BJ (cell line): ENCODE data around the gene DNM3. TPM values are rescaled to one million over a fixed set of nuclear protein-coding genes. Genes with fewer than 3 reads are reported as not detected.

Experiments
- CTCF ChIA-PET: fragments of 350-600 bp; formaldehyde crosslinking; extraction: SDS; loops from one replicate; lab custom pipeline; 2021; ENCODE audit warnings: antibody characterized with exemption, inconsistent platforms; lab: Yijun Ruan, JAX
- POLR2A ChIA-PET: fragments of 300-600 bp; sonication (Branson Sonifier 250); formaldehyde crosslinking; extraction: SDS; loops from one replicate; lab custom pipeline; 2021; ENCODE audit warnings: antibody characterized with exemption; lab: Charles Lee
- DNase-seq: peaks from one replicate; pipeline ENCODE4 v3.0.0-alpha.2; 2011; ENCODE audit warnings: low read depth
- H3K27me3 ChIP-seq: 2 replicates; pipeline ENCODE4 v1.6.0; 2011; ENCODE audit warnings: low read length; ENCODE audit not compliant: control insufficient read depth, insufficient read depth
- H3K36me3 ChIP-seq: 2 replicates; pipeline ENCODE4 v1.5.1; 2011; ENCODE audit warnings: low read length; ENCODE audit not compliant: control insufficient read depth, insufficient read depth
- H3K4me3 ChIP-seq: 2 replicates; pipeline ENCODE4 v1.5.1; 2011; ENCODE audit warnings: low read depth, mild to moderate bottlenecking, control low read depth, low read length
- CTCF ChIP-seq: IDR thresholded peaks from 2 replicates; pipeline ENCODE4 v1.5.1; 2011; ENCODE audit warnings: low read depth, mild to moderate bottlenecking, control low read depth, inconsistent platforms, low read length, moderate library complexity; ENCODE audit not compliant: insufficient read depth
- polyA plus RNA-seq: library from polyadenylated mRNA; depleted of rRNA; stranded (reverse); fragments of >200 nt; gene quantifications from 2 replicates; pipeline ENCODE4 v1.2.3, GENCODE V29; 2011

The DNM3 gene
- polyA plus RNA-seq, 1 experiment: 0.26 TPM

GRCh38 chr1:171999756-172000155 lies 158.5 kb downstream of the DNM3 start:
- POLR2A ChIA-PET: no interaction called here
- Histone ChIP-seq H3K36me3 (no peaks in the 10 kb centered on the region), H3K27me3 (no peaks in the 10 kb centered on the region), H3K4me3 (no peak overlapping the region)
- CTCF ChIA-PET: interaction anchor here (0.9 to 2.7 kb wide), 2 partner anchors 13 to 444 kb away, joined by 5 to 10 read pairs; partner anchors contain the start of gene PIGC
- no peak for DNase-seq
- no peak for TF ChIP-seq CTCF

- DNase-seq: no peak
- POLR2A ChIA-PET: no interaction called here
- CTCF ChIA-PET: interaction anchor here (3.1 to 4.0 kb wide), 3 partner anchors 399 to 442 kb away, joined by 20 to 49 read pairs (median 25); partner anchors contain the start of gene PIGC
- Histone ChIP-seq H3K36me3 (no peaks in the 10 kb centered on the region), H3K27me3 (no peaks in the 10 kb centered on the region), H3K4me3 (no peak overlapping the region)
- no peak for TF ChIP-seq CTCF
Measured at GRCh38 chr1:172001288-172001687, 160.0 kb downstream of the DNM3 start.

- H3K4me3 ChIP-seq: no peak overlapping the region
- CTCF ChIA-PET: interaction anchor here (0.6 to 4.0 kb wide), 20 partner anchors 18 to 717 kb away, joined by 3 to 49 read pairs (median 4); partner anchors contain the start of gene PIGC
- peak; percentile 77 for TF ChIP-seq CTCF
- H3K27me3 ChIP-seq: no peaks in the 10 kb centered on the region
- POLR2A ChIA-PET: interaction anchor here (0.5 to 0.6 kb wide), 2 partner anchors 94 to 139 kb away, joined by 3 to 4 read pairs; no protein-coding TSS in a partner anchor
- no peaks in the 10 kb centered on the region for H3K36me3 ChIP-seq
- DNase-seq: no peak
Measured at GRCh38 chr1:172002725-172003345, 161.5 kb downstream of the DNM3 start.

- H3K27me3 ChIP-seq: no peaks in the 10 kb centered on the region
- TF ChIP-seq CTCF: no peak
- H3K4me3 ChIP-seq: no peak overlapping the region
- ChIA-PET CTCF (interaction anchor here (0.6 to 4.0 kb wide), 11 partner anchors 14 to 716 kb away, joined by 3 to 49 read pairs (median 6); partner anchors contain the start of gene PIGC), POLR2A (interaction anchor here (0.5 to 0.6 kb wide), 2 partner anchors 95 to 138 kb away, joined by 3 to 4 read pairs; no protein-coding TSS in a partner anchor)
- DNase-seq: no peak
- H3K36me3 ChIP-seq: no peaks in the 10 kb centered on the region
Measured at GRCh38 chr1:172003766-172004530, 162.7 kb downstream of the DNM3 start.

GRCh38 chr1:172004671-172005070 lies 163.4 kb downstream of the DNM3 start:
- ChIA-PET CTCF (interaction anchor here (1.2 to 4.0 kb wide), 6 partner anchors 15 to 445 kb away, joined by 4 to 49 read pairs (median 11); no protein-coding TSS in a partner anchor), POLR2A (interaction anchor here (1.2 kb wide), 1 partner anchor 138 kb away, joined by 7 read pairs; no protein-coding TSS in a partner anchor)
- TF ChIP-seq CTCF: no peak

More at GRCh38 chr1:172004671-172005070, 163.4 kb downstream of the DNM3 start:
- Histone ChIP-seq H3K36me3 (no peaks in the 10 kb centered on the region), H3K27me3 (no peaks in the 10 kb centered on the region), H3K4me3 (no peak overlapping the region)
- no peak for DNase-seq
